Activated CD8-positive, alpha-beta memory T cell treated with anti-CD3 and anti-CD28 coated beads for 4 hours (primary cell): ENCODE results near the gene PODXL2.

ENCODE experiments used
- DNase-seq, 2 donors: peaks; one replicate each; pipeline ENCODE4 v3.0.0-alpha.2; 2020; ENCODE audit warnings: low read depth in 2 of 2

Gene PODXL2

DNA sequence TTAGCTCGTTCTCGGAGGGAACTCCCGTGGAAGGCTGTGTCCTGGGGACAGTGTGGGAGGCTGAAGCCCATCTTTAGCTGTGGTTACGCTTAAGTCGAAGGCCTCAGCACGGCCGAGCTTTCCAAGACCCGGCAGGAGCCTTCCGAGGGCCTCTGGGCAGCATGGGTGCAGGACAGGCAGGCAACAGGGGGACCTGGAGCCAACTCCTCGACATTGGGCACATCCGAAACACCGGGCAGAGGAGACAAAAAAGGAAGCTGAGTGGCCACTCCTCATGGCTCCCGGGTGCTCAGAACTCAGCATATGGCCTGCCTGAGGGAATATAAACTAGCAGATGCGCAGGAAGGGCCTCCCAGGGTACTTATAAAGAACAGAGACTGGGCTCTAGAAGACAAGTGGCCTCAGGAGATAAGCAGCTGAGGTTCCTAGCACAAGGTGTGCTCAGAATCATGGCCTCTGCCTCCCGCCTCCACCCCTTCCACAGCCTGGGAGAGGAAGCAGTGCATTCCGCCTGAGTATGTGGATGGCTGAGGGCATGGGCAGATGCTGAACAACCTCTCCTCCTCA, 77.9 kb downstream of the PODXL2 start:
- DNase-seq: no peak

- no peak for DNase-seq
Observed at GRCh38 chr3:127707851-127708411, 78.9 kb downstream of the PODXL2 start.

GRCh38 chr3:127708837-127709236, 79.9 kb downstream of the PODXL2 start:
- DNase-seq: no peak

- DNase-seq: no peak
Observed at GRCh38 chr3:127709320-127710060, 80.5 kb downstream of the PODXL2 start.

- DNase-seq: no peak
Observed at GRCh38 chr3:127710155-127710941, 81.4 kb downstream of the PODXL2 start.

DNA sequence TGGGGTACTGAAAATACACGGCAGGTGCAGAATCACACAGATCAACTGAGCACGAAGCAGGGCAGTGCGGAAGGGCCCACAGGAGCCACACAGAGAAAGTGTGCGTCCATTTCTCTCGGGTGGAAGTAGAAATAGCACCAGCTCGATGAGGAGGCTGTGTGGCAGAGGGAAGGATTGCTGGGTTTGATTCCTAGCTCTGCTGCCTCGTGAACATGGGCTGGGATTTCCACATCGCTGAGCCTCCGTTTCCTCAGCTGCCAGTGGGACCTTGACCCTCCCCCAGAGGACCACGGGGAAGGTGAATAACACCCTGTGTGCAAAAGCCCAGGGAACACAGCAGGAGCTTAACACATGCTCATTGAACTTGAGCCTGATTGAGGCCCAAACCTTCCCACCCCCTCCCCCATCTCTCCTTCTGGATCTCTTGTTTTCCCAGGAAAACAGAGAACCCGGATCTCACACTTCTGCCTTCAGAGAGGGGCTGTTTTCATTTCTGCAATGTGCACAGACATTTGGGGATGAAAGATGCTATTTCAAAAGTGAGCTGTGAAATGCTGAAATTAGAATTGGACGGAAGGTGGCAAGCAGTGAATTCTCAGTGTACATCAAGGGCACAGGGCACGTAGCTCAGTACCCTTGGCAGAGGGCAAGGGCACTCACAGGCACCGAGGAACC, 82.2 kb downstream of the PODXL2 start:
- DNase-seq: no peak

DNA sequence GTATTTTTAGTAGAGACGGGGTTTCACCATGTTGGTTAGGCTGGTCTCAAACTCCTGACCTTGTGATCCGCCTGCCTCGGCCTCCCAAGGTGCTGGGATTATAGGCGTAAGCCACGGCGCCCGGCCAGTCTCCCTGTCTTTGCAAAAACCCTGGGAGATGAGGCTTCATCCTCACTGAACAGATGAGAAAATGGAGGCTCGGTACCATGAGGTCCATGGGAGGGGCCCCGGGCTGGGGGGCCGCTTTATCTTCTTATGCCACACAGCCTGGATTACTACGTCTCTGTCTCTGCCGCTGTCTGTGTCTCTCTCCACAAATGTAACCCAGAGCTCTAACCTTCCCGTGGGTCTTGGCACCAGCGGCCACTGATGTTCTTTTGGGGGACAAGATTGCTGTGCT, 82.9 kb downstream of the PODXL2 start:
- no peak for DNase-seq

DNA sequence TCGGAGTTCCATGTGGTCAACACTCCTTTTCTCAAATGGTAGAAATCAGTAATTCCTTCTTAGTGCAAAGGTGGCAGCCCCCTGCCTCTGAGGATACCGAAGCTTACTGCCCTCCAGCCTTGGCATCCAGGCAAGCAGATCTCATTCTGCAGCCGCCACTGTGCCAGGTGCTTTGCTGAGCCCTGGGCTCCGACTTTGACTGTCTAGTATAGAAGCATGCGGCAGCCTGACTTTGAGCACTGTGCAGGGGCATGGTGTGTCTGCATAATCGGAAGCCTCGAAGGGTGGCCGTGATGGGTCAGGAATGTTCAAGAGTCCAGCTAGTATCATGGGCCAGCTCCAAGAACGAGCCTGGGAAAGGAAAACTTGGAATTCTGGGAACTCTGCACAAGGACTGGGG, 83.5 kb downstream of the PODXL2 start:
- DNase-seq: no peak

- no peak for DNase-seq
Observed at GRCh38 chr3:127712881-127713771, 84.1 kb downstream of the PODXL2 start.

GRCh38 chr3:127714125-127714571, 85.2 kb downstream of the PODXL2 start:
- DNase-seq: no peak

- no peak for DNase-seq
Observed at GRCh38 chr3:127714866-127715265, 85.9 kb downstream of the PODXL2 start.

GRCh38 chr3:127715532-127715931, 86.5 kb downstream of the PODXL2 start:
- DNase-seq: no peak

GRCh38 chr3:127716384-127716783, 87.4 kb downstream of the PODXL2 start:
- DNase-seq: no peak

DNA sequence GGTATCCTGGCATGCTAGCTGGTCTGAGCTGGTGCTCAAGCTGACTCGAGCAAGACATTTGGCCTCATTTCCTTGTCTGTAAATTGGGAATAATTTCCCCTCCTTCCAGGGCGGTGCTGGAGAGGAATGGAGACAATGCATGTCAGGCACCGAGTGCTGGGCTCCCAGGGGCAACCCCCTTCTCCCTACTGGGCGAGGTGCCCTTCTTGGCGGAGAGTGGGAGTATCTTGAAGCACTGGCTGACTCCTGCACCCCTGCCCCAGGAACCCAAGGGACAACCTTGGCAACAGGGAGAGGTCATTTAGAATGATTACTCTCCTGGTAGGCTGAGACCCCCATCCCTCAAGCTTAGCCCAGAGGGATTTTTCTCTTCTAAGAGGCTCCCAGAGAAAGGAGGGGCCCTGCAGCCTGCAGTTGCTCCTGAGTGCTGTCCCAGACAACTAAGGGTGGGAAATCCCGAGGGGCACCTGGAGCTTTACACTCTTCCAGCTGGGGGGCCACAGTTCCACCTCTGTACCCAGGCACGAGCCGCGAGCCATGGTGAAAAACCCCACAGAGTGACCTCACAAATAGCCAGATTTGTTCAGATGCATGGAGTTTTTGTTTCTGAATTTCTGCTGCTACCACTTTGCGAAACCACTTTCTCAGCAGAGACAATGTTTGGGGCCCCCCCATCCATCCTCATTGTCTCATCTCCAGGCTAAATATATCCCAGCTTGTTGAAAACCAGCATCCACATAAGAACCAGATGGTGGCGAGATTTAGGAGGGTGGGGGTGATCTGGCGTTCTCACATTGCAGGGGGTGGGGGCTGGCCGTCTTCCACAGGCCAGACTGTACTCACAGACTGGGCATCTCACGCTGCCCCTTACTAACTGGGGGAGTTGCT, 88.6 kb downstream of the PODXL2 start:
- DNase-seq: no peak

DNA sequence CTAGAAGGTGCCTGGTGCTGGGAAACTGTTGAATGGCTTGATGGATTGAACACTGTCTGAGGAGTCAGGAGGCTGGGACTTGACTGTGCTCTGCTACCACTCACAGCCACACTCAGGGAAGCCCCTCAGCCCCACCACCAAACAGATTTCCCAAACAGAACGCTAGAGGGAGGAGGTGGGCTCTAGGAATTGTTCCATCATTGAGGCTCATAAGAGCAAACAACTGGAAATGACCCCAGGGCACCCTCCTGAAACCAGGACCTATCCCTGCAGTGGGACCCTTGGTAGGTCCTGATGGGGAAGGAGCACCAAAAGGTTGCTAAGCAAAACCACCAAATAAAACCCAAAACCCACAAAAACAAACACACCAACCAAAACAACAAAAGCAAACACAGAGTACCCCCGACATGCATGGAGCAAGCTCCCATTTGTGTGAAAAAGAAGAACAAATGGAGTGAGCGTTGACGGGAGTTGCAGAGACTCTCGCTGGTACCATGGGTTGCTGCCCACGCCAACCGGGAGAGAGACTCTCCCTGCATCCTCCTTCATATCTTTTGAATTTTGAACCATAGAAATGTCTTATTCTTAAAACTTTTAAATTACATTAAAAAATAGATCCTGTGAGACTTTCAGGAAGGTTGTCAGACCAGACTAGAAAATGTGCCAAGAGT, 89.4 kb downstream of the PODXL2 start:
- DNase-seq: no peak

GRCh38 chr3:127718916-127719290, 89.9 kb downstream of the PODXL2 start:
- no peak for DNase-seq

- no peak for DNase-seq
Observed at GRCh38 chr3:127719369-127719768, 90.4 kb downstream of the PODXL2 start.

- no peak for DNase-seq
Observed at GRCh38 chr3:127720161-127720823, 91.3 kb downstream of the PODXL2 start.
